NT2/D1 (cell line): ENCODE results near the gene ZDHHC22.

Experiments
- SUZ12 ChIP-seq: IDR thresholded peaks from 2 replicates; pipeline ENCODE4 v1.6.1; 2011; ENCODE audit not compliant: insufficient read length, insufficient read depth; ENCODE audit errors: extremely low read depth
- YY1 ChIP-seq: IDR thresholded peaks from 2 replicates; pipeline ENCODE4 v1.6.1; 2011; ENCODE audit not compliant: insufficient read length, insufficient read depth
- ZNF274 ChIP-seq: IDR thresholded peaks from 2 replicates; pipeline ENCODE4 v1.6.1; 2011; ENCODE audit warnings: mild to moderate bottlenecking, low read depth, low read length

- TF ChIP-seq YY1 (no peak), SUZ12 (no peak), ZNF274 (no peak)
Measured at GRCh38 chr14:77091518-77091917, 50.1 kb downstream of the ZDHHC22 start.
